Spleen (tissue), 11 donors: Measurements from ENCODE around the gene UBAP2. TPM values are rescaled to one million over a fixed set of nuclear protein-coding genes. Genes with fewer than 3 reads are reported as not detected.

Experiments
- DNase-seq: peaks from one replicate; pipeline ENCODE4 v3.0.0-alpha.2; 2020
- H3K27ac ChIP-seq, 8 donors: fragments of 200-600 bp; sonication (generic) in 7 of 8; 1 replicate in 4 of 8; 2 replicates in 4 of 8; pipeline versions ENCODE4 v1.5.0 to v1.8.0; 2016 to 2021; ENCODE audit warnings: inconsistent platforms in 4 of 8, mild to moderate bottlenecking in 4 of 8, moderate library complexity in 1 of 8
- H3K27me3 ChIP-seq, 7 donors: fragments of 200-600 bp; sonication (generic) in 6 of 7; replicated peaks in 1 of 7; 1 replicate in 4 of 7; 2 replicates in 3 of 7; pipeline versions ENCODE4 v1.5.0 to v1.8.0; 2016 to 2021; ENCODE audit warnings: inconsistent platforms in 3 of 7, mild to moderate bottlenecking in 1 of 7
- H3K36me3 ChIP-seq, 6 donors: fragments of 200-600 bp; sonication (generic) in 5 of 6; 1 replicate in 4 of 6; 2 replicates in 2 of 6; pipeline versions ENCODE4 v1.5.0 to v1.8.0; 2016 to 2021; ENCODE audit warnings: inconsistent platforms in 2 of 6
- H3K4me1 ChIP-seq, 6 donors: fragments of 200-600 bp; sonication (generic) in 5 of 6; 1 replicate in 3 of 6; 2 replicates in 3 of 6; pipeline versions ENCODE4 v1.5.0 to v1.8.0; 2016 to 2021; ENCODE audit warnings: inconsistent platforms in 3 of 6
- H3K4me3 ChIP-seq, 8 donors: fragments of 200-600 bp; sonication (generic) in 7 of 8; 1 replicate in 4 of 8; 2 replicates in 4 of 8; pipeline versions ENCODE4 v1.5.0 to v1.8.0; 2016 to 2021; ENCODE audit warnings: inconsistent platforms in 4 of 8, mild to moderate bottlenecking in 4 of 8, moderate library complexity in 2 of 8
- H3K9me3 ChIP-seq, 8 donors: fragments of 200-600 bp; sonication (generic) in 7 of 8; 1 replicate in 4 of 8; 2 replicates in 4 of 8; pipeline versions ENCODE4 v1.5.0 to v1.8.0; 2016 to 2021; ENCODE audit warnings: inconsistent platforms in 4 of 8
- CTCF ChIP-seq, 11 experiments: fragments of 200-600 bp in 7 of 11; fragments of 450-650 bp in 4 of 11; sonication (generic) in 4 of 11; IDR thresholded peaks in 8 of 11; conservative IDR thresholded peaks in 3 of 11; 1 replicate in 7 of 11; 2 replicates in 4 of 11; pipeline versions ENCODE4 v1.4.0 to v1.8.0; 2016 to 2021; ENCODE audit warnings: antibody characterized with exemption in 11 of 11, inconsistent platforms in 4 of 11, mild to moderate bottlenecking in 1 of 11
- POLR2A ChIP-seq, 3 donors: fragments of 450-650 bp; IDR thresholded peaks; one replicate each; pipeline ENCODE4 v1.5.1; 2017; ENCODE audit warnings: antibody characterized with exemption in 3 of 3, mild to moderate bottlenecking in 1 of 3
- POLR2AphosphoS5 ChIP-seq, 3 donors: sonication (generic); formaldehyde crosslinking; IDR thresholded peaks; one replicate each; pipeline ENCODE4 v1.5.1; 2017; ENCODE audit warnings: antibody characterized with exemption in 3 of 3
- WGBS, 5 donors: extraction: QIAGEN DNeasy Blood & Tissue Kit in 3 of 5; methylation state at CpG; one replicate each; pipeline versions ENCODE4 v1.1.5 to v1.1.7; 2013 to 2018; 5-methylcytosine and 5-hydroxymethylcytosine counted together
- intact Hi-C: fragments of 100-400 bp; cut with DNase I; formaldehyde crosslinking; loops from one replicate; pipeline ENCODE4 v1.15.0; 2023; ENCODE audit warnings: low total_unique reads
- polyA plus RNA-seq, 3 donors: library from polyadenylated mRNA; stranded (reverse); fragments of 200-250 nt; gene quantifications; one replicate each; pipeline ENCODE4 v1.2.1, GENCODE V29; 2013
- total RNA-seq, 7 donors: library from RNA; depleted of rRNA in 3 of 7; stranded (reverse); fragments of >200 nt in 3 of 7; fragmentation: NEBNext Ultra II Directional in 4 of 7; extraction: Animal tissue kit (Norgen Biotek cat#: 25700) in 4 of 7; gene quantifications; one replicate each; pipeline versions ENCODE4 v1.1.0 to v1.2.1, GENCODE V29; 2016 to 2021
- donor health status: healthy with polysubstance abuse.
- donor health status: DM: no; HTN: no; CAD: no; lungs with moderate emphysema.
- donor health status: DM: no; HTN: no; CAD: no.
- donor health status: Bipolar disorder and iron deficiency.
- donor health status: healthy.
- donor health status: DM: no; HTN: no; CAD: no.
- donor health status: DM: yes; HTN: yes; CAD: no.

The UBAP2 gene
- total and polyA plus RNA-seq, 10 donors, result 7.0 to 30.8 (median 23.5) TPM

DNA sequence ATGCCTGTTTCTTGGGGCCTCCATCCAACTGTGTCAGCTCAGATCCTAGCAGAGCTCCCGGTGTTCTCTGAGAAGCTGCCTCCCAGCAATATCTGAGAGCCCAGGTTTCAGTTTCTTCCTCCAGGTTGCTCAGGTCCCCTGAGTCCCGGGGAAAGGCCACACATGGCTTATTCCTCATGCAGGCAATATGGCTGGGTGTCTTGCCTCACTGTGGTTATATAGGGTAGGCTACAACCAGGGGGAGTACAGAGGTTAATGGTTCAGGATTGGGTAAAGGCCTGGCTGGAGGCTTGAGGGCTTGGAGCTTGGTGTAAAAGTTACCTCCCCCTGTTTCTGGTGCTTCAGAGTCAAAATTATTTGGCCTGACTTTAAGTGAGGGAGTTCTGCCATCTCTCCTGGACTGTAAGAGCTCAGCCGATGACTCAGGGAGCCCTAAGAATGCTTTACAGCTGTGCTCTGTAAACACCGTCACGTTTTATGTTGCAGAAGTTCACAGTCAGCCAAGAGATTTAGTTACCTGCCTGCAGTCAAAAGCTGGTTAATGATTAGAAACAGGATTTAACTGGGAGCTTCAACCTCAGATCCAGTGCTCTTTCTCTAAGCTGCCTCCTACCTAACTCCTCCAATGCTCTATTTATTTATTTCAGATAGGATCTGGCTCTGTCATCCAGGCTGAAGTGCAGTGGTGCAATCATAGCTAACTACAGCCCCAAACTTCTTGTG, 24.3 kb upstream of the UBAP2 start:
- TF ChIP-seq CTCF (IDR thresholded peaks at IDR 0.05 in 8 of 11, conservative IDR thresholded peaks at IDR 0.05 in 3 of 11), result no peak
- TF ChIP-seq POLR2AphosphoS5 (IDR thresholded peaks at IDR 0.05), result no peak
- no peak for TF ChIP-seq POLR2A (IDR thresholded peaks at IDR 0.05)
- Histone ChIP-seq H3K27me3 (peaks cover 0 to 25% (median 0%) of the 10 kb centered on the region in 7 donors), H3K4me3 (no peak overlapping the region), H3K36me3 (no peaks in the 10 kb centered on the region), H3K27ac (no peak overlapping the region), H3K4me1 (no peaks in the 10 kb centered on the region), H3K9me3 (no peaks in the 10 kb centered on the region)
- intact Hi-C loops, result no loop called here
- 78 to 91% (median 85%) methylated on average over 4 to 5 of the region's 5 CpGs for WGBS, 5 donors
- DNase-seq, result no peak

GRCh38 chr9:34072410-34072809, 23.7 kb upstream of the UBAP2 start:
- 87 to 89% (median 89%) methylated on average over 2 of the region's 2 CpGs for WGBS, 5 donors
- Histone ChIP-seq H3K36me3 (no peaks in the 10 kb centered on the region), H3K9me3 (no peaks in the 10 kb centered on the region), H3K27me3 (peaks cover 0 to 21% (median 0%) of the 10 kb centered on the region in 7 donors), H3K4me1 (no peaks in the 10 kb centered on the region), H3K4me3 (no peak overlapping the region), H3K27ac (no peak overlapping the region)
- no peak for TF ChIP-seq POLR2A (IDR thresholded peaks at IDR 0.05)
- no peak for TF ChIP-seq POLR2AphosphoS5 (IDR thresholded peaks at IDR 0.05)
- no peak for TF ChIP-seq CTCF (IDR thresholded peaks at IDR 0.05 in 8 of 11, conservative IDR thresholded peaks at IDR 0.05 in 3 of 11)
- DNase-seq, result no peak
- intact Hi-C loops, result no loop called here

- intact Hi-C loops, result no loop called here
- no peaks in the 10 kb centered on the region for H3K4me1 ChIP-seq
- H3K36me3 ChIP-seq, result no peaks in the 10 kb centered on the region
- 82 to 90% (median 84%) methylated on average over 5 of the region's 5 CpGs for WGBS, 5 donors
- no peak for DNase-seq
- TF ChIP-seq CTCF (IDR thresholded peaks at IDR 0.05 in 8 of 11, conservative IDR thresholded peaks at IDR 0.05 in 3 of 11), result no peak
- TF ChIP-seq POLR2A (IDR thresholded peaks at IDR 0.05), result no peak
- no peak for TF ChIP-seq POLR2AphosphoS5 (IDR thresholded peaks at IDR 0.05)
- no peak overlapping the region for H3K27ac ChIP-seq
- no peak overlapping the region for H3K4me3 ChIP-seq
- H3K27me3 ChIP-seq, result peaks cover 0 to 9% (median 0%) of the 10 kb centered on the region in 7 donors
- no peaks in the 10 kb centered on the region for H3K9me3 ChIP-seq
Observed at GRCh38 chr9:34070606-34071324, 22.1 kb upstream of the UBAP2 start.

DNA sequence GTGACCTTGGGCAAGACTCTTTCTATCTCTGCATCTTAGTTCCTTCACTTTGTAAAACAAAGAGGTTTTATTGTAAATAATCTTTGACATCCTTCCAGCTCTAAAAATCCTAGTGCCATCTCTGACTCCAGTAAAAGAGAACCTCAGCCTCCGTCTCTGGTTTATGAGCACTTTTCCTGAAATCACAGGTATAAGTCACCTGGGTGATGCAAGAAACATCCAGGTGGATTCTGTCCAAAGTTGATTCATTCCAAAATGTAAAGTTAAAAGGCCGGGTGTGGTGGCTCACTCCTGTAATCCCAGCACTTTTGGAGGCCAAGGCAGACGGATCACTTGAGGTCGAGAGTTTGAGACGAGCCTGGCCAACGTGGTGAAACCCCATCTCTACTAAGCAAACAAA, 21.1 kb upstream of the UBAP2 start:
- Histone ChIP-seq H3K27me3 (peaks cover 0 to under 1% (median 0%) of the 10 kb centered on the region in 7 donors), H3K4me1 (no peaks in the 10 kb centered on the region), H3K27ac (no peak overlapping the region), H3K4me3 (no peak overlapping the region), H3K36me3 (no peaks in the 10 kb centered on the region), H3K9me3 (no peaks in the 10 kb centered on the region)
- no peak for DNase-seq
- TF ChIP-seq POLR2AphosphoS5 (IDR thresholded peaks at IDR 0.05) (no peak), CTCF (IDR thresholded peaks at IDR 0.05 in 8 of 11, conservative IDR thresholded peaks at IDR 0.05 in 3 of 11) (no peak), POLR2A (IDR thresholded peaks at IDR 0.05) (no peak)
- intact Hi-C loops, result loop anchor here (10.0 kb wide), 1 partner anchor 55 kb away; no protein-coding TSS in a partner anchor
- WGBS, 5 donors, result 89 to 95% (median 92%) methylated on average over 6 of the region's 6 CpGs
